Esophagus squamous epithelium (tissue), 4 donors: Measurements from ENCODE around the gene MTA3.

Experiments used
- CTCF ChIP-seq, 6 experiments: fragments of 450-650 bp in 4 of 6; fragments of 200-600 bp in 2 of 6; sonication (generic) in 2 of 6; IDR thresholded peaks; one replicate each; pipeline ENCODE4 v1.5.1; 2016 to 2019; ENCODE audit warnings: antibody characterized with exemption in 6 of 6, mild to moderate bottlenecking in 4 of 6, moderate library complexity in 4 of 6
- POLR2A ChIP-seq, 4 donors: fragments of 450-650 bp; IDR thresholded peaks; one replicate each; pipeline ENCODE4 v1.6.1; 2017; ENCODE audit warnings: antibody characterized with exemption in 4 of 4, mild to moderate bottlenecking in 4 of 4, moderate library complexity in 3 of 4

- TF ChIP-seq CTCF (IDR thresholded peaks at IDR 0.05) (no peak), POLR2A (IDR thresholded peaks at IDR 0.05) (no peak)
These were observed 190.3 kb downstream of the MTA3 start for GRCh38 chr2:42758751-42759150.
